HL-60/S4 treated with phorbol 12-myristate 13-acetate at 8.2 ng/mL for 4 days and 3 days (cell line): ENCODE results near the gene SNX32.

Source experiments
- in situ Hi-C: fragments of 300-500 bp; cut with MboI; formaldehyde crosslinking; loops from 2 replicates; pipeline ENCODE4 v1.15.0; 2022; ENCODE audit warnings: low sequenced_read_pairs

SNX32 gene

DNA sequence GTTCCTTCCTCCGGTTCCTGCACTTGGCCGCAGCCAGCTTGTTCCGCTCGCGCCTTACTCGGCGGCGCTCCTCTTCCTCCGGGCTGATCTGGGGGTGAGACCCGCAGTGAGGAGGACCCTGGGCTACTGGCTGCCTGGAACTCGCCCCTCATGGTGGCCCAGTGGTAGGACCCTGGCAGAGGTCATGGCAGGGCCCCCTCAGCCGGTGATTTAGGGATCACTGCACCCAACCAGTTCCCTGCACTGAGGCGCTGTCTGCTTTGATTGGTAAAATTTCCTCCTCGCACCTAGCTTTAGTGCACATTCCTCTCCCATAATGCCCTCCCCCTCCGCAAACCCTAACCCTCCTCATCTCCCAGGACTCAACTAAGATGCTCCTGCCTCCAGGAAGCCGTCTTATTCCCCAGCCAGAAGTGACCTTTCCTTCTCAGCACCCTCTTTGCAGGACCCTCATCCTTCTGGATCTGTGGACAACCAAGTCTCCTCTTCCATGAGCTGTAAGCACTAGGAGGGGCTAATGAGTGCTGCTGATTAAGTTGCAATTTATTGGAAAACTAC lies 60.4 kb downstream of the SNX32 start:
- in situ Hi-C loops, result loop anchor here (25.0 kb wide), 1 partner anchor 93 kb away; no protein-coding TSS in a partner anchor

DNA sequence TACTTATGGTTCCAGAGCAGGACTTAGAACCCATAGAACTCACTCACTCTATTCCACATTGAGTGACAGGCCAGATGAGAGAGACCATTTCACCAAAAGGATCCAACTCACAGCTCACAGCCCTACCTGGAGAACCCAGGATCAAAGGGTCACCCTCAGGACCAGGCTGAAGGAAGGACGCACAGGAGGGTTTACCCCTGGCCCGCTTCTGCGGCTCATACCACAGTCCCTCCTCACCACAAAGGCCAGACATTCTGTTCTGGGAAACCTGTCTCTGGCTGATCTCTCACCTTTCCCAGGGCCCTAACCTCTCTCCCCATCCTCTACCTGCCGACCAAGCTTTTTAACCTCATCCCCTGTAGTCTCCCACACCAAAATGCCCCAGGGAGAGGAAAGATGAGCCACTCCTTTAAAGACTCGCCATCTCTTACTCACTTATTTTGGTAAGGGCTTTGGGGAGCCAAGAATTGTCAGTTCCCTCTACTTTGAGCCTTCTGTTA lies 61.8 kb downstream of the SNX32 start:
- in situ Hi-C loops, result loop anchor here (25.0 kb wide), 1 partner anchor 92 kb away; no protein-coding TSS in a partner anchor

DNA sequence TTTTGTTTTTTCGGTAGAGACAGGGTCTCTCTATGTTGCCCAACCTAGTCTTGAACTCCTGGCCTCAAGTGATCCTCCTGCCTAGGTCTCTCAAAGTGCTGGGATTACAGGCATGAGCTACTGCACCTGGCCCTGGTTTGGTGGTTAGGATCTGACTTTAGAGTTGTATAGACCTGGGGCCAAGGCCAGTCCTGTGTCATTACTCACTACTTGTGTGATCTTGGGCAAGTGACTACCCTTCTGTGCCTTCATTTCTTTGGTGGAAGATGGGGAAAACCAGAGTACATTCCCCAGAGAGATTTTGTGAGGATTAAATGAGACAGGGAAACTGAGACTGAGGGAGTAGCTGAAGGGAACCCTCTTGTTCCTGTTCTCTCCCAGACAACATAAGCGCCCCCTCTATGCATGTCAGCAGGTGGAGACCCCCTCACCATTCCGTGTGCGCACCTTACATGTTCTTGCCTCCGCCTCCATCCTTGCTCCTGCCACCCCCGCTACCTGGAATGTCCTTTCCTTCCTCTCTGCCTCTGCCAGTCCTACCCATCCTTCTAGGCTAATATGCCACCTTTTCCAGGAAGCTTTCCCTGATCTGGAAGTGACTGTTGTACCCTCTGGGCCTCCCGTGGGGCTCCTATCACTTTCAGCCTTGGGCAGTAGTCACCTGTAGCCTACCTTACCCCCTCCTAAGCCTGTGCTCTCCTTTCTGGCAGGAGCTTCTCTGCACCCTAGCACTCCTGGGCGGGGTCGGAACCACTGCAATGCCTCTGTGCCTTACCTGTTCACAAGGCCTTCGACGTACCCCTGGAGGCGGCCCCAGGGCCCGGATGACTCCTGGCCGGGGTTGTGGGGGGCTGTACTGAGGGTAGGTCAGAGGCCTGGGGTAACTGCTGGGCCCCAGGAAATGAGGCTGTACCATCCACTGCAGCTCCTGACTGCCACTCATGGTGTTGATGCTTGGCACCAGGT lies 62.6 kb downstream of the SNX32 start:
- in situ Hi-C loops, result loop anchor here (25.0 kb wide), 1 partner anchor 91 kb away; no protein-coding TSS in a partner anchor

DNA sequence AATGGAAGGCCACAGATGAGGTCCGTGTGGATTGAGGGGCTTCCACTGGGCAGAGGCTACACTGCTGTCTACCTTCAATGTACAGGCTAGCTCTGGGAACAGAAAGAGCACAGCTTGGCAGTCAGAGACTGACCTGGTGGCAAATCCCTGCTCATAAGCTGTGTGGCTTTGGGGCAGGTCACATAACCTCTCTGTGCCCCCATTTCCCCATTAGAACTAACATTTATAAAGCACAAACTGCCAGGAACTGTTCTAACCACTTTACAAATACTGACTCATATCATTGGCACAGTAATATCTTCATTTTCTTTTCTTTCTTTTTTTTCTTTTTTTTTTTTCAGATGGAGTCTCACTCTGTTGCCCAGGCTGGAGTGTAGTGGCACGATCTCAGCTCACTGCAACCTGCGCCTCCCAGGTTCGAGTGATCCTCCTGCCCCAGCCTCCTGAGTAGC lies 63.3 kb downstream of the SNX32 start:
- in situ Hi-C loops, result loop anchor here (25.0 kb wide), 1 partner anchor 90 kb away; no protein-coding TSS in a partner anchor

DNA sequence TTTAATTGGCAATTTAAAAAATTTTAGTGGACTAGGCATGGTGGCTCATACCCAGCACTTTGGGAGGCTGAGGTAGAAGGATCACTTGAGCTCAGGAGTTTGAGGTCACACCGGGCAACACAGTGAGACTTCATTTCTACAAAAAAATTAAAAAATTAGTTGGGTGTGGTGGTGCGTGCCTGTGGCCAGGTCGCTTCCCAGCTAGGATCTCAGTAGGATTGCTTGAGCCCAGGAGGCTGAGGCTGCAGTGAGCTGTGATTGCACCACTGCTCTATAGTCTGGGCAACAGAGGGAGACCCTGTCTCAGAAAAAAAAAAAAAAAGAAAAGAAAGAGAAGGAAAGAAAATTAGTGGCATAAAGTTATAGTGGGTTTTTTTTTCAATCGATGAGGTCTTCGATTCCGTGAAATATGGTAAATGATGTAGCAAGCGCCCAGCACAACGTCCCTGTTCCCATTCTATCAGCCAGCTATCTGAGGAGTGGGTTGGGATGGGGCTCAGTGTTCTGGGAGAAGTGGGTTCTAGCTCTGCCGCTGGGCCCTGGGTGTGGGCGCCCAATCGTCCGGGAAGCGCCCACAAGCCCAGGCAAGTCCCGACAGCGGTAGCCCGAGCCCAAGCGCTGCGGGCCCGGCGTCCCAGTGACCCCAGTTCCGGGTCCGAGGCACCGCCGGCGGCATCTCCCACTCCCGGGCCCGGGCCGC lies 65.0 kb downstream of the SNX32 start:
- in situ Hi-C loops, result loop anchor here (25.0 kb wide), 1 partner anchor 88 kb away; no protein-coding TSS in a partner anchor

DNA sequence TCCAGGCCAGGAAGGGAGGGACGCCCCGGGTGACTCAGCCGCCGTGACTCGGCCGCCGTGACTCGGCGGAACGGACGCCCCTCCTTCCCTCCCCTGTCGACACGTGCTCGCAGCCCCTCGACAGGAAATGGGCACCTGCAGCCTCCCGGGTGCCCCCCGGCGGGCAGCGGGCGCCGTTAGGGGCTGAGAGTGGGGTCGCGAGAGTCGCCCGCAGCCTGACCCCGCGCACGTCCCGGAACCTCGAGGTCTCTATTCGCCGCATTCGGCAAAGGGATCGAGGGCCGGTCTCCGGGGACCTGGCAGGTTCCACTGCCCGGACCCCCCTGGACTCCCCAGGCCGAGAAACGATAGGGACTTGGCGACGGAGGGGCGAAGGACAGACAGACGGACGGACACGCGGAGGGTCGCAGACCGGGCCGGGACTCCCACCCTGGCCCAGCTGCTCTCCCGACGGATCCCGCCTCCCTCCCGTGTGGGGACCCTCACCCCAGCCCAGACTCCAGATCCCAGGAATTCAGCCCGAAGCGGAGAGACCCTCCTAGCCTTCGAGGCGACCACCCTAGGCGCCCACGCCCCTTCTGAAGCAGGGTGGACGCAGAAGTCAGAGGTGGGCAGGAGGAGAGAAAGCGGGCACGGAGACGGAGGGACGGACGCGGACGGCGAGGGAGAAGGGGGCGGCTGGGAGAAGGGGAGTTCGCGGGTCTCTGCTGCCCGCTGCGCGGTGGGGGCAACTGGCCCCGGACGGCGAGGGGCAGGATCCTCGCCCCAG lies 65.8 kb downstream of the SNX32 start:
- in situ Hi-C loops, result loop anchor here (25.0 kb wide), 1 partner anchor 88 kb away; no protein-coding TSS in a partner anchor

DNA sequence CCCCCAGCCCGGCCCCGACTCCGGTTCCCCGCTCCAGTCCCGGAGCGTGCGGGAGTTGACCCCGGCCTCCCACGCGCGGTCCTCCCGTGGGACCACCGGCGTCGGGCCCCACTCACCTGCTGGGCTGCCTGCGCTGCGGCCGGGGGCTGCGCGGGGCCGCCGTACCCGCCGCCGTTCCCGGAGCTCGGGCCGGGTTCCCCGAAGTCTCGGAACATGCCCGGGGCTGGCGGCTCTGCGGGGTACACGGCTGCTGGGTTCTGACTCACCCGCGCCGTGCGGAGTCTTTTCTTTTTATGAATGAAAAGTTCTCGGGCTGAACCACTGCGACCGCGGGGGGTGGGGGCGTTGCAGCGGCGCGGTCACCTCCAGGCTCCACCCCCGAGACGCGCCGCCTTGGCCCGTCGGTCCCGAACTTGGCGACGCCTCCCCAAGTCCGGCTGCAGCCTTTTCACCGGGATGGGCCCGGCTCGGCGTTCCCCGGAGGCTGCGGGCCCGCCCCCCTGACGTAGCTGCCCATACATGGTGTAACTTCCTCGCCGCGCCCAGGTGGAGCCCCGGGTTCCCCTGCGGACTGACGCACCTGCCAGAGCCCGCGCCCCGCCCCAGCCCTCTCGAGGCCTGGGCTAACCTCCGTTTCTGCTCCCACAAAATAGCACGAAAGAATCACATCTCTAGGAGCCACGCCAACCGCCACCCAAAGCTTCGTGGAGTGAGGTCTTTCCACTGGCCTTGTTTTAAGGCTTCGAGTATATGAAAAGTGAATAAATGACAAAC lies 66.5 kb downstream of the SNX32 start, which contains the start of gene FOSL1:
TSS of gene FOSL1 (minus strand) at position 264 of the 774 bp plus-strand sequence. CDS start at position 215, 49 bp downstream.
- in situ Hi-C loops, result no loop called here

DNA sequence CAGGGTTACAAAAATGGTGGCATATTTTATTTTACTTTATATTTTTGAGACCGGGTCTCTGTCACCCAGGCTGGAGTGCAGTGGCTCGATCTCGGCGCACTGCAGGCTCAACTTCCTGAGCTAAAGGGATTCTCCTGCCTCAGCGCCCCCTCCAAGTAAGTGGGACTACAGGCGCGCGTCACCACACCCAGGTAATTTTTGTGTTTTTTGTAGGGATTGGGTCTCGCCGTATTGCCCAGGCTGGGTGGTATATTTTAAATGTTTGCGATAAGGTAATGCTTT lies 67.1 kb downstream of the SNX32 start:
- in situ Hi-C loops, result no loop called here

DNA sequence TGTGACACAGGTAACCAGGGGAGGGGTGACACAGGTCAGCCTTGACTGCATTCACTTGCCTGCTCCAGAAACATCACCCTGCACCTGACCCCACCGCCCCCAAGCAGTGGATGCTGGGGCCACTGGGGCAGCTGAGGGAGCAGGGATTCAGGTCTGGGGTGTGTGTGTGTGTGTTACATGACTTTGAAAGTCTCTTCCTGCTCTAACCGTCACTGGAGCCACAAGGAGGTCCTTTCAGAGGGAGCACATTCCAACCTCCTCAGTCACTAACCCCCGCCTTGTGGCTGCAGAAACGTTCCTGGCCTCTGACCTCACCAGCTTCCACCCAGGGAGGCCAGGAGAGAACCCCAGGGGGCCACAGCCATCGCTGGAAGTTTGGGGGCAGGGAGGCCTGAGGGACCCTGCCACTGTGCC lies 69.3 kb downstream of the SNX32 start:
- in situ Hi-C loops, result no loop called here
